Left colon (tissue), 2 donors: ENCODE results near the gene HTR4. TPM values are rescaled to one million over a fixed set of nuclear protein-coding genes. Genes with fewer than 3 reads are reported as not detected.

ENCODE experiments used
- ATAC-seq: fragments of 200-7000 bp; cut with Tn5 transposase; one replicate; pipeline ENCODE4 v1.9.1; 2020; ENCODE audit warnings: mild to moderate bottlenecking, moderate library complexity
- DNase-seq, 2 donors: peaks; one replicate each; pipeline ENCODE4 v3.0.0-alpha.2; 2020
- intact Hi-C, 2 donors: fragments of 100-400 bp; cut with DNase I in 1 of 2; cut with micrococcal nuclease in 1 of 2; formaldehyde crosslinking; loops; one replicate each; pipeline versions ENCODE4 v1.11.2 to v1.14.0; 2022; cut with DNase I, micrococcal nuclease
- total RNA-seq, 2 donors: library from RNA; stranded (reverse); fragmentation: NEBNext Ultra II Directional; extraction: Animal tissue kit (Norgen Biotek cat#: 25700); gene quantifications; one replicate each; pipeline ENCODE4 v1.2.1, GENCODE V29; 2021
- donor health status: DM: no; HTN: no; CAD: no.
- donor health status: DM: yes; HTN: yes; CAD: no.

HTR4 gene
- total RNA-seq, 2 donors from 2014 or later: 12.2 to 19.0 TPM

DNA sequence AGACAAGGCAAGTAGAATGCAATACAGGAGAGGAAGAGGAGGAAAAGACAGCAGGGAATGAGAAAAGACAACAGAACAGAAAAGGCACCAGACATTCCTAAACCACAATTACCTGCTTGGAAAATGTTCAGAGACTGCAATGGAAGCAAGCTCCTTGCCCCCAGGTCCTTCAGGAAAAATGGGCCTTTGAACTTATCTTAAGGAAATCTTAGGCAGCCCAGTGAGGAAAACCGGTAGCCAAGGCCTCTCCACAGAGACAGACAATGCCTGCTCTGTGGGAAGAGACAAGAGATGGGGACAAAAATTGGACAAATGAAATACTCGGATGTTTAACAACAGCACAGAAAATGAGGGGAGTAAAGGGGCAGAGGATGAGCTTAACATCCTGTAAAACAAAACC is 31.2 kb downstream of the HTR4 start:
- intact Hi-C loops: no loop called here
- ATAC-seq: no peak
- DNase-seq: no peak

DNA sequence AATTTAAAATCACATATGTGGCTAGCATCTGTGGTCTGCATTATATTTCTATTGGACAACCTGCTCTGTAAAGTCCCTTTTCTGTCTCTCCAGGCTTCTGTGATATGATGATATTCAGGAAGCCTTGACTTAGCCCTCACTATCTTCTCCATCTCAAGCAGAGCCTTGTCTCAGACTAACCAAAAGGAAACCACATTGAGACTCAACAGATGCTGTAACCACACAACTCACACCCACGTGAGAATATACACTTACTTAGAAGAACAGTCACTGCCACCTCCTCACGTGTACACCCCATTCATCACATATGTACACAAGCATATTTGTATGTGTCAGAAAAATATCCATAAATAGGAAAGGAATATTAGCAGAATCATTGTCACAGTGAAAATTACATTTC is 33.6 kb downstream of the HTR4 start:
- intact Hi-C loops: no loop called here
- no peak for DNase-seq
- no peak for ATAC-seq

DNA sequence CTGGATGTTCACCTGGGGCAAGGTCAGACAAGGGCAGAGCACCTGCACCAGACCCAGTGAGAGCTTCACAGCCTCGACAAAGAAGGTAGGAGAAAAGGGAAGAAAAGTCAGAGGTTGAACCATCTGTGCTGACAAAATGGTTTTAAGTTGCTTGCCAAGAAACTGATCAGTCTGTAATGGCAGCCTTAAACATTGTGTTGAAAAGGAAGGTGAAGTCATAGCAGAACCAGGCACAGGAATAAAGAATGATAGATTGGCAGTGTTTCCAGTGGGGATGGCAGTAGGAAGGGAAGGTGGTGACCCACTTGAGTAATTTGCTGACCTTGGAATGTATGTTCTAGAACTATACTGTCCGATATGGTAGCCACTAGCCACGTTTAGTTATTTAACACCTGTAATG is 34.2 kb downstream of the HTR4 start:
- no peak for ATAC-seq

GRCh38 chr5:148619484-148619883 is 34.8 kb downstream of the HTR4 start:
- intact Hi-C loops: no loop called here
- no peak for DNase-seq
- no peak for ATAC-seq

More for the DNA sequence above, 34.2 kb downstream of the HTR4 start:
- no peak for DNase-seq
- intact Hi-C loops: no loop called here

- ATAC-seq (no peak), DNase-seq (no peak)
- intact Hi-C loops: no loop called here
Observed at GRCh38 chr5:148615644-148616275, 38.6 kb downstream of the HTR4 start.

- DNase-seq (no peak), ATAC-seq (no peak)
- intact Hi-C loops: no loop called here
Observed at GRCh38 chr5:148607406-148607805, 46.9 kb downstream of the HTR4 start.

GRCh38 chr5:148606296-148606695 is 48.0 kb downstream of the HTR4 start:
- ATAC-seq: no peak

GRCh38 chr5:148599187-148599586 is 55.1 kb downstream of the HTR4 start:
- intact Hi-C loops: no loop called here
- no peak for ATAC-seq
- DNase-seq: no peak

More at GRCh38 chr5:148606296-148606695, 48.0 kb downstream of the HTR4 start:
- no peak for DNase-seq
- intact Hi-C loops: no loop called here

- no peak for ATAC-seq
- intact Hi-C loops: no loop called here
- DNase-seq: no peak
Observed at GRCh38 chr5:148595697-148596096, 58.6 kb downstream of the HTR4 start.

DNA sequence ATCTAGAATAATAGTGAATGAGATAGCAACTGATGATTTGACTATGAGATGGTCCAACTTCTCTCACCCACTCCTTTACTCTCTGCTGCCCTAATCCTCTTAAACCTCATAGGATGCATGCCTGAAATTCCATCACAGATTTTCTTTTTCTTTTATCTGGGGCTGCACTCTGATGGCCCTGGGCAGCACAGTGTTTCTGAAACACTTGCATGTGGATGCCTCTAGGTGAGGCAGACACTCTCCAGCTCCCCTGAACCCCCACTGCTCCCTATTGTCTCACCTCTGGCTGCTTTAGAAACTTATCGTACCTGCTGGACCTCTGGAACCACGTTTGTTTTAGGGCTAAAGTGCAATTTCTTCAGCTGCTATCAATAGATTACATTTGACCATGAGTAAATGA is 67.5 kb downstream of the HTR4 start:
- ATAC-seq (no peak), DNase-seq (no peak)
- intact Hi-C loops: no loop called here

DNA sequence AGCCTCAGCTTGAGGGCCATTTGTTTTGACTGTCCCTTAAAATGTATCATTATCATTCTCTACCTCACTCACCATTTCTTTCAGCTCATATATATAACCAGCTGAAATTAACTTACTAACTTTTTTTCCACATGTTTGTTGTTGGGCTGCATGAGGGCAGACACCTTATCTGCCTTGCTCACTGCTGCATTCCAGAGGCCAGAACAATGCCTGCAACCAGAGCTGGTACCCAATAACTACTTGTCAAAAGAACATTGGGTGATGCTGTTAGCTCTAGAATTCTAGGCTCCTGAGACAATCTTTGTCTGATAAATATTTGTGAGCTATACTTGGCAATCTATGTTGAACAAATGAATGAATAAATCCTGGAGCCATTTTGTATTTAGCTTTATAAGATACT is 68.3 kb downstream of the HTR4 start:
- no peak for ATAC-seq
- DNase-seq: no peak
- intact Hi-C loops: no loop called here

DNA sequence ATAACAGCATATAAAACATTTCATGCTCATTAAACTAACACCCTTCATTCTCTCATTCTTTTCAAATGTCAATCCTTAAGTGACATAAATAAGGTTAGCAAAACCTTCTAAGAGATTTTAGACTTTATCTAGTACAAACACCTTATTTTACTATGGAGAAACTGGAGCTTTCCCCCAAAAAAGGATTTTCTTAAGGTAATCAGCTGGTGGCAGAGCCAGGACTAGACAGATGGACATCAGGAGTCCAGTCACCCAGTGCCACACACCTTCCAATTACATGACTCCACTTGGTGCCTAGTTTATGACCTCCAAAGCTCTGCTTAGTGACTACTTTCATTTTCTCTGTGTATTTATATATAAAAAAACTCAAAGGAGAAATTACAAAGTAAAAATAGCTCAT is 70.2 kb downstream of the HTR4 start:
- ATAC-seq (no peak), DNase-seq (no peak)
- intact Hi-C loops: no loop called here

- ATAC-seq (no peak), DNase-seq (no peak)
- intact Hi-C loops: no loop called here
Observed at GRCh38 chr5:148583421-148583965, 70.8 kb downstream of the HTR4 start.

DNA sequence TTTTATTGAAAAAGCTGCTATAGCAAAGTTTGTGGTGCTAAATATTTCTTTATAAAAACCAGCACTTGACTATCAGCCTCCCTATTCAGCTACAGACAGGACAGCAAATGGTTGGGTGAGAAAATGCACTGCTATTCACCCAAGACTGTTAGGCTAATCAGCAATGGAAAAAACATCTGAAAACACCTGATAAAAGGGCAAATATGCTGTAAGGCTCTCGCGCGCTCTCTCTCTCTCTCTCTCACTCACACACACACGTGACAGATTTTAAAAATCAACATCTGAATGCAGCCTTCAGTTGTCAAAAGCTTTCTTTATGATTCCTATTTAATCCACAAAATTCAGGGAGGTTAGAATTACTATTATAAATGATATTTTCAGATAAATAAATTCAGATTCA is 80.2 kb downstream of the HTR4 start:
- ATAC-seq (no peak), DNase-seq (no peak)
- intact Hi-C loops: no loop called here

DNA sequence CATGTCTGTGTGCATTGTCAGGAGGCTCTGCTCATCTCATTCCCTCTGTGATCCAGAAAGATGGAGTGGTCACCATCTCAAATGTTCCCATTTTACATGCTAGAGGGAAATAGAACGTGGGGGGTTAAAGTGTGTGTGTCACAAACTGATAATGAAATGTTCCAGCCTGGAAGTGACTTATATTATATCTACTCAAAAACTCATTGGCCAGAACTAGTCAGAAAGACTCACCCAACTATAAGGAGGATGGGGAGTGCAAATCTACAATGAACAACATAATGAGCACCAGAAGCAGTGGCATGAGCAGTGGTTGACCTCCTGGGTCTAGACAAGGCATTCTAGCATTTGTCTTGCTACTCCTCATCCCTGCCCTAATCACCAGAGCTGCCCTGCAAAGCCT is 81.0 kb downstream of the HTR4 start:
- ATAC-seq: no peak
- no peak for DNase-seq
- intact Hi-C loops: no loop called here

DNA sequence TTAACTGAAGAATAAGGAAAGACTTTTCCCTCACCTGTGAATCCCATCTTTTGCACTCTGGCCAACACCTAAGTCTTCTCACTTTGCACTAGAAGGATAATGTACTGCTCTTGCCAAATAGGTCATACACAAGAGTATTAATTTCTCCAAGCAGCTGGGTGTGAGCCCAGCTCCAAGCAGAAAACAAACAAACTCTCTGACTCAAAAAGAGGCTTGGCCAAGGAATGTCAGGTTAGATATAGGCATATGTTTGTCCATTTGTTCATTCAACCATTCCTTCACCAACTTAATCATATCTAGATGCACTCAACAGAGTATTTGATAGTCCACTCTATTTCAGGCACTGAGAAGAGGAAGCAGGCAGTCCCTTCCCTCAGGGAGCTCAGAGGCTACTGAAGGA is 84.4 kb downstream of the HTR4 start:
- DNase-seq: no peak
- intact Hi-C loops: no loop called here
- peak; percentile 50 for ATAC-seq

GRCh38 chr5:148565148-148565547 is 89.2 kb downstream of the HTR4 start:
- intact Hi-C loops: no loop called here
- no peak for DNase-seq
- no peak for ATAC-seq

DNA sequence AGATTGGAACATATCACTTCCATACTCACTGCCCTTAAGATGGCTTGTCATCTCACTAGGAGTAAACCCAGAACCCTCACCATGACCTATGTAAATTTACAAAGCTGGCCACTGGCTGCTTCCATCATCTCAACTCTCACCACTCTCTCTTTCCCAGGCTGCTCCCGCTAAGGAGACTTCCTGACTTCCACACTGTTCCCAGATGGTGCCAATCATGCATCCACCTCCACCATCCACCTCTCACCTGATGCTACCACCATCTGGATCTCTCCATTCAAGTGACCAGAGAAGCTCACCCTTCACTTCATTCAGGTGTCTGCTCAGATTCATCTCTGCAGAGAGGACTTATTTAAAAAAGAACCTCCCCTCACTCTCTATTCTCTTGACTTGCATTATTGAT is 91.3 kb downstream of the HTR4 start:
- no peak for ATAC-seq
- intact Hi-C loops: no loop called here
- DNase-seq: no peak

DNA sequence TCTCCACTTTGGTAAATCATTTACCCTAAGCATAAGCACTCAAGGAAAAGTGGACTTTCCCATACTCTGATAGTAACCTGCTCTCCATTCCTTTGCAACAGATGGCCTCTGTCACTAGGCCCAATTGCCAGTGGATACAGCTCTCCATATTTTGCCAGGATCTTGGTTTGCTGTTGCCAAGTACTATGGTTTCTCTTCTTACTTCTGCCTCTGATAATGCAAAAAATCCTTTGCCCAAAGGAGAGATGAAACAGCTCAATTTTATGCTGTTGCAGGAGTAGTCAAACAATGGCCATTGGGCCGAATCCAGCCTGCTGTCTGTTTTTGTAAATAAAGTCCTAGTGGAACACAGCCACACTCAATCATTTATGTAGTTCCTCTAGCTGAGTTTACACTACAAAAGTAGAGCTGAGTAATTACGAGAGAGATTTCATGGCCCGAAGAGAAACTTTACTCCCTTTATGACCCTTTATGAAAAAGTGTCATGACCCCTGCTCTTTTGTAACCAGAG is 92.5 kb downstream of the HTR4 start:
- ATAC-seq (peak; percentile 74), DNase-seq (peak; percentile 24 to 42)
- intact Hi-C loops: no loop called here

GRCh38 chr5:148559461-148559860 is 94.9 kb downstream of the HTR4 start:
- DNase-seq (peak; percentile 49 to 74), ATAC-seq (peak; percentile 68)
- intact Hi-C loops: no loop called here

- intact Hi-C loops: no loop called here
- no peak for DNase-seq
- ATAC-seq: peak; percentile 49
Observed at GRCh38 chr5:148558892-148559291, 95.4 kb downstream of the HTR4 start.
